ENCODE results near the gene SLC39A13.
A peak's percentile ranks its signal among the peaks of the same experiment; 100 is the strongest.

The SLC39A13 gene

DNA sequence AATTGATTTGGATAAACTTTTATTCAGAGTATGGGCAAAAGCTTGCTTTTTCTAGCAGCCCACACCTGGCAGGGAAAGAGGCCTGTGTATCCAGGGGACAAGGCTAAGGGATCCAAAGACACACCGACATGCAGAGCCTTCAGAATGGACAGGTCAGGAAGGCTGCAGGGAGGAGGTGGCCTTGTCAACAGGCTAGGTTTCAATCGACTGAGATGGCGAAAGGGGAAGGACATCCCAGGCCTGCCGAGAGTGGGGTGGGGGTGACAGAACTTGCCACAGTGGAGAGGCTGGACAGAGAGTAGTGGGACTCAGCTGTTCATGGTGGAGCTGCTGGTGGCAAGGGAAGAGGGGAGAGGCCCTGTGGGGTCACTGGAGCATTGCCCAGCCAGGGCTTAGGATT is 5.3 kb upstream of the SLC39A13 start:
- no peak for DNase-seq (ENCODE audit: low spot score)

DNA sequence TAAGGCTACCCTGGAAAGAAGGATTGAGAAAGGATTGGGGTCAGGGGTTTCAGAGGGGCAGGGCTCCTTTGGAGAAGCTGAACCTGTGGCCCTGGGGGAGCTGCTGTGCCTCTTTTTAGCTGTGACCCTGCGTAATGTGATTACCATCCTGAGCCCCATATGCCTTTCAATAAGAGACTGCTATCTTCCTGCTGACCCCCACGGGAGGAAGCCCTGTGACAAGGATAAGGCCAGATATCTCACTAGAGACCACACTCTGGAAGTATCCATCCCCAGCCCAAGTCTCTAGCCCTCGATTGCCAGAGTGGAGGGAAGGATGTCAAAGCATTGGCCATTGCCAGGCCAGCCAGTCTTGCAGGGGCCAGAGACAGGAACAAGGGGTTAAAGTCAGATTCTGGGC is 4.8 kb upstream of the SLC39A13 start:
- no peak for DNase-seq (ENCODE audit: low spot score)

DNA sequence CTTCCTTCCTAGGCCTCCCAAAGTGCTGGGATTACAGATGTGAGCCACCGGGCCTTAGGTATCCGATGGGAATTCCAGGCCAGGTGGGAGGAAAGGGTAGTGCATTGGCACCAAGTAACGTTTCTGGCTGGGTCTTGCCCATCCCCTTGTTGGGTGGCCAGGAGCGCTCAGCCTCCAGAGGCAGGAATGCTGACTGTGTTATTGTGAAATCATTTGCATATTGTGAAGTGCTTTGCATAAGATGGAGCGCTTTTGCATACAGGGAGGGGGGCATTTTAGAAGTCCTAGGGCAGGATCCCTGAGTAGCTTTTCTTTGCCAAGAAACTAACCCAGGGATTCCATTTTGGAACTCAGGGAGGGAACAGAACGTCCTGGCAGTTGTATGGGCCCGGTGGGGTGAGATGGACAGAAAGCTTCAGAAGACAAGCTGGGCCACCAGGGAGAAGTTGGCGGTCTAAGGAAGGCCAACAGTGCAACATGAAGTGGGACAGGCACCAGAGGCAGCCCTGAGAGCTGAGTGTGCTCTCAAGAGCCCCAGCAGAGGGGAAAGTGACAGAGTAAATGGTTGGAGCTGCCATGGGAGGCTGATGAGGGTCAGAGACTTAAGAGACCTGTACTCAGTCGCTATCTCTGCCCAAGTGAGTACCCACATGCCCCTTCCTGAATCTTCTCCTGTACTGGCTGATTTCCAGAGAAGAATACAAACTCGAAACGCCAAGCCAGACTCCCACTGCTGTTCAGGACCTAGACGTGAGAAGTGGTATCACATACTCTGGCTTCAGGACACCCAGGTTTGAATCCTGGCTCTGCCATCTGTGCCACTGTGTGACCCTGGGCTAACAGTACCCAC is 1.3 kb upstream of the SLC39A13 start:
- no peak for DNase-seq (ENCODE audit: low spot score)

DNA sequence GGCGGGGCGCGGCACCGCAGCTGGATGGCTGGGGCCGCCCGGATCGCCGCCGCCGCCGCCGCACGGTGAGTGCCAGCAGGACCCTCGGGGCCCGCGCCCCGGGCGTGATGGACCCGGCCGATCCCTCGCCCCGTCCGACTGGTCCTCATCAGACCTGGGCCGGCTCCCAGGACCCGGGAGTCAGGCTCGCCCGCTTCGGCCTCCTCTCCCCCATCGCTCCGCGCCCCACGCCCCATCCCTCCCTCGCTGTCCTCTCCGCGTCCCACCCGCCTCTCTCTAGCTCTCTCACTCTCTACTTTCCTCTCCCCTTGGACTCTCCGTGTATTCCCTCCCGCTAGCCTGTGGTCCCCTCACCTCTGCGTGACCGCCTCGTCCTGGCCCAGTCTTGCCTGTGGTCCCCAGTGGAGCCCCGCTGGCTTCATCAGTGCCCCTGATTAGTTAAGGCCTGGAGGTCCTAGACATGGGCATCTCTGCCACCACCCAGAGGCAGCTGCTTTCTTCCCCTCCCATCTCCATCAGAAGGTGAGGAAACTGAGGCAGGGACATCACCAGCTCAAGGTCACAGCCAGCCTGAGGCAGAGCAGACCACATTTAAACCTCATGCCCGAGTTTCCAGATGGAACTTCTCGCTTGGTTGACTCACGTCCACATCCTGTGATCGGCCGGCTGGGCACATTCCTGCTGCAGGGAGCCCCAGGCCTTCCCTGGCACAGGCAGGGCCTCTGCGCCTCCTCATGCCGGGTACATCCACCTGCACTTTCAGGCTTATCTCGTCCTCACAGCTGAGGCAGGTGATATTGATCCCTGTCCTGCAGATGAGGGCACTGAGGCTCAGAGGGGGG is 429 bp downstream of the SLC39A13 start:
- DNase-seq (ENCODE audit: low spot score), result no peak

DNA sequence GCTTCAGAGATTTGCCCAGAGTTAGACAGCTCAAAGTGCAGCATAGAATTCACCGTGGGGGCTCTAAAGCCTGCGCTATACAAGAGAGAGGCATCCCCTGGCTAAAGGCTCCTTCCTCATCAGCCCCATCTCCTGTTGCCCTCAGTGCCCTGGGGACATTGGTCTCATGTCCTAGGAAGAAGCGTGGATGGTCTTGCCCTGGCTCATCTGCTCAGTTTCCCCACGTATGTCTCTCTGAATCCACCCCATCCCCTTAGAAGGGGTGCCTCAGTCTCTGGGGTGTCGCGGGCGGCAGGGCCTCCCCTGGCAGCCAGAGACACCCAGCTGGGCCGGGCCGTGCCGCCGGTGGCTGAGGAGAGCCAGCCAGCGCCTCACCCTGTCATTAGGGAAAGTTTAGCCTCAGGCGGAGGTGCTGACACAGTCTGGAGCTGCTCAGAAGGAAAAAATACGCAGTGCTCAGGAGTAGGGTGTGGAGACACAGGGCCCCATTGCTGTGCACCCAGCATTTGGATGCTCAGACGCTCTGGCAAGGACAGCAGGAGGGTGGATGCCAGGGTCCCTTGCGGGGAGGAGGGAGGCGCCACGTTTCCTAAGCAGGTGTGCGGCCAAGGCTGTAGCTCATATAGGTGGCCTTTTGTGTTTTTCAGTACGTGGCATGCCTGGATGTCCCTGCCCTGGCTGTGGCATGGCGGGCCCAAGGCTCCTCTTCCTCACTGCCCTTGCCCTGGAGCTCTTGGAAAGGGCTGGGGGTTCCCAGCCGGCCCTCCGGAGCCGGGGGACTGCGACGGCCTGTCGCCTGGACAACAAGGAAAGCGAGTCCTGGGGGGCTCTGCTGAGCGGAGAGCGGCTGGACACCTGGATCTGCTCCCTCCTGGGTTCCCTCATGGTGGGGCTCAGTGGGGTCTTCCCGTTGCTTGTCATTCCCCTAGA is 1.3 kb downstream of the SLC39A13 start:
- DNase-seq (ENCODE audit: low spot score), result no peak

DNA sequence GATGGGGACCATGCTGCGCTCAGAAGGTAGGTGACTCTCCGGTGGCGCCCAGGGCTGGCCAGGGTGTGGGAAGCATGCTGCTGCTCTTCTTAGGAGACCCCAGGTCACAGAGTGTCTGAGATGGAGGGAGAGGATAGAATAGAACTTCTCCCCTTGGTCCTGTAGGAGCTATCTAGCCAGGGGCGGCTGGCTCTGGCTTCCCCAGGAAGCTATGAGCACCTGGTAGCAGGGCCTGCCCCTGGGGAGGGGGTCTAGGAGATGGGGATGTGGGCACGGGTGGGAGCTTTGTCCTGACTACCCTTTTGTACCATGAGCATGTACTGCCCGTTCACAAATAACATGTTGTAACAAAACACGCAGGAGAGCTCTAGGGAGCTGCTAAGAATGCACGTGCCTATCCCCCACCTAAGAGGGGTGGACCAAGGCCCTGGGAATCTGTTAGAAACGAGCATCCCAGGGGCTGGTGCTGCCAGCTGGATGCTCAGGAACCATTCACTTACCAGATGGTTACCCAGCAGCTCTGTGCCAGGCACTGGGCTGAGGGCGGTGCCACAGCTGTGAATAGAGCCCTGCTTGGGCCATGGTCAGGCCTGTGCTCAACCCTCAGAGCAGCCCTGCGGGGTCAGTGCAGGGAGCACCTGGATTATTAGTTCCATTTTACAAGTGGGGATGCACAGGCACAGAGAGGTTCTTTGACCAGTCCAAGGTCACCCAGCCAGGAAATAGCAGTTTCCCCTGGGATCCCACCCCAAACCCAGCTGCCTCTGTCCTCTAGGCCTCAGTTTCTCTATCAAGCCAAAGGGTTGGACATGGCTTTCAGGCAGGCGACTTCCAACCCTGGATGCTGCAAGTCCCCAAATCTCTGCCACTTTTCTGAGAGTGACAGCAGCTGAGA is 2.2 kb downstream of the SLC39A13 start:
- no peak for DNase-seq (ENCODE audit: low spot score)

DNA sequence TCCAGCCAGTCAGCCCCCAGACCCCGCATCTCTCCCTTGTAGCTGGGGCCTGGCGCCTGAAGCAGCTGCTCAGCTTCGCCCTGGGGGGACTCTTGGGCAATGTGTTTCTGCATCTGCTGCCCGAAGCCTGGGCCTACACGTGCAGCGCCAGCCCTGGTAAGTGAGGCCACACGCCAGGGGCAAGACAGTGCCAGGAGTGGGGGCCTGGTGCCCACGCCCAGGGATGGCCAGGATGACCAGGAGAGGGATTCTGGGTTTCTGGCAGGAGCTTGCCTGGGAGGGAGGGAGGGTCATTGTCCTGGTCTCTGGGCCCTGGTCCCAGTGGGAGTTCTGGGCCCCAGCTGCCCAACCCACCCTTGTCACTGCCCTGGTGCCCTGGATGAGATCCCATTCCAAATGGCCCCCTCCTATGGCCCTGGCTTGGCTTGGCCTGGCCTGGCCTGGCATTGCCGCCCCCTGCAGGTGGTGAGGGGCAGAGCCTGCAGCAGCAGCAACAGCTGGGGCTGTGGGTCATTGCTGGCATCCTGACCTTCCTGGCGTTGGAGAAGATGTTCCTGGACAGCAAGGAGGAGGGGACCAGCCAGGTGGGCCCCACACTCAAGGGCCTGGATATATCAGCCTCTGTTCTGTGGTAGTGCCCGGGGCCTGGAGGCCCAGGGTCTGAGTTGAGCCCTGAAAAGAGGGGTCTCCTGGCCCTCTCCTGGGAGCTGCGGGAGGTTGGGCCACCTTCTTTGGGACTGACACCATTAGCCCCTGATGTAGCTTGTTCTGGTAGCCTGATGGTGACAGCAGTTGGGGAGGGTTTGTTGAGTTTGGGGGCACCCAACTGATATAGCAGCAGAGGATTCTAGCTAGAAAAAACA is 3.7 kb downstream of the SLC39A13 start:
- DNase-seq (ENCODE audit: low spot score), result no peak

DNA sequence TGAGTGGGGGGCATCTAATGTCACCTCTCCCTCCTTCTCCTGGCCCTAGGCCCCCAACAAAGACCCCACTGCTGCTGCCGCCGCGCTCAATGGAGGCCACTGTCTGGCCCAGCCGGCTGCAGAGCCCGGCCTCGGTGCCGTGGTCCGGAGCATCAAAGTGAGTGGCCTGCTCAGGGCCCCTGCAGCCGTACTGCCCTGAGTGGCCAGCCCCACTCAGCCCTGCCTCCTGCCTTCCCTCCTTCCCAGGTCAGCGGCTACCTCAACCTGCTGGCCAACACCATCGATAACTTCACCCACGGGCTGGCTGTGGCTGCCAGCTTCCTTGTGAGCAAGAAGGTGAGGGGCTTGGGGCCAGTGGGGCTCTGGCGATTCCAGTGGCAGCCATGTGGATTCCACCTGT is 5.0 kb downstream of the SLC39A13 start:
- no peak for DNase-seq (ENCODE audit: low spot score)

DNA sequence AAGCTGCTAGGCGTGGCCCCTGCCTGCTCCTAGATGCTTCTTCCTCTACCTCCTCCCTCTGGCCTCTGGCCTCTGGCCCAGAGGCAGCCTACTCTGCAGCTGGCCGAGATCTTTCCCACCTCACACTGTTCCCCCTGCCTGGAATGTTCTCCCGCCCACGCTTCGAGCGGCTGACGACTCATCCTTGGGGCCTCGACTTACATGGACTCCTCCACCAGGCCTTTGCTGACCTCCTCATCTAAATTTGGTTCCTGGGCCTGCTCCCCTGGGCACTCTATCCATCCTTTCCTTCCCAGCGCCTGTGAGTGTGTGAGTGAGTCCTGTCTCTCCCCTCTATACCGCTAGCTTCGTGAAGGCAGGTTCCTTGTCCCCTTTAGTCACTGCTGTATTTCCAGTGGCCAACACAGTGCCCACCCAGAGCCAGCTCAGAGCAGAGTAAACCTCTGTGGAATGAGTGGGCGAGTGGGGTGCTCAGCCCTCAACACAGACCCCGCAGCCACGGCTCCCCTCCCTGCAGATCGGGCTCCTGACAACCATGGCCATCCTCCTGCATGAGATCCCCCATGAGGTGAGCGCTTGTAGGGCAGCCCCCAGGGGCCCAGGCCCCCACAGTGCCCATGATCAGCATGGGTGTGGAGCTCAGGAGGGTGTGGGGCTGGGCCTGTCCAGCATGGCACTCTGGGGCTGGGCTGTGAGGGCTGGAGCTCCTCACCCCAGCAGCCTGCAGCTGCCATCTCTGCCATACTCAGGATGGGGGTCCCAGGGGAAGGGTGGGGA is 5.7 kb downstream of the SLC39A13 start:
- DNase-seq (ENCODE audit: low spot score), result no peak

DNA sequence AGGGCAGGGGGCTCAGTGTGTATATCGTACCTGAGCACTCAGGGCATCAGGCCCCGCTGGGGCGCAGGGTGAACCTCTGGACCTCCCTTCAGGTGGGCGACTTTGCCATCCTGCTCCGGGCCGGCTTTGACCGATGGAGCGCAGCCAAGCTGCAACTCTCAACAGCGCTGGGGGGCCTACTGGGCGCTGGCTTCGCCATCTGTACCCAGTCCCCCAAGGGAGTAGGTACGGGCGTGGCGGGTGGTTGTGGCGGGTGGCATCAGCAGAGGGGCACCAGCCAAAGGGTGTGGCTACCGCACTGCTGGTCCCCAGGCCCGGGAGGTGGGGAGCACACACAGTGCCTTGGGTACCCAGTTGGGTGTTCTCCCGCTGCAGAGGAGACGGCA is 6.3 kb downstream of the SLC39A13 start:
- DNase-seq (ENCODE audit: low spot score), result no peak

DNA sequence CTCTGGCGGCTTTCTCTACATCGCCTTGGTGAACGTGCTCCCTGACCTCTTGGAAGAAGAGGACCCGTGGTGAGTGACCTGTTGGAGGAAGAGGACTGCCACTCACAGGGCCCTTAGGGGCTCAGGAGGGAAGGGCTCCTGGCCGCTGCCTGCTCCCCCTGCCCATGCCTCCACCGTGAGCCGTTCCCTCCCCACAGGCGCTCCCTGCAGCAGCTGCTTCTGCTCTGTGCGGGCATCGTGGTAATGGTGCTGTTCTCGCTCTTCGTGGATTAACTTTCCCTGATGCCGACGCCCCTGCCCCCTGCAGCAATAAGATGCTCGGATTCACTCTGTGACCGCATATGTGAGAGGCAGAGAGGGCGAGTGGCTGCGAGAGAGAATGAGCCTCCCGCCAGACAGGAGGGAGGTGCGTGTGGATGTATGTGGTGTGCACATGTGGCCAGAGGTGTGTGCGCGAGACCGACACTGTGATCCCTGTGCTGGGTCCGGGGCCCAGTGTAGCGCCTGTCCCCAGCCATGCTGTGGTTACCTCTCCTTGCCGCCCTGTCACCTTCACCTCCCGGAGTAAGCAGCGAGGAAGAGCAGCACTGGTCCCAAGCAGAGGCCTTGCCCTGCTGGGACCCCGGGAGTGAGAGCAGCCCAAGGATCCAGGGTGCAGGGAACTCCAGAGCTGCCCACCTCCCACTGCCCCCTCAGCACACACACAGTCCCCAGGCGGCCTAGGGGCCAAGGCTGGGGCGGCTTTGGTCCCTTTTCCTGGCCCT is 6.9 kb downstream of the SLC39A13 start:
- no peak for DNase-seq (ENCODE audit: low spot score)

DNA sequence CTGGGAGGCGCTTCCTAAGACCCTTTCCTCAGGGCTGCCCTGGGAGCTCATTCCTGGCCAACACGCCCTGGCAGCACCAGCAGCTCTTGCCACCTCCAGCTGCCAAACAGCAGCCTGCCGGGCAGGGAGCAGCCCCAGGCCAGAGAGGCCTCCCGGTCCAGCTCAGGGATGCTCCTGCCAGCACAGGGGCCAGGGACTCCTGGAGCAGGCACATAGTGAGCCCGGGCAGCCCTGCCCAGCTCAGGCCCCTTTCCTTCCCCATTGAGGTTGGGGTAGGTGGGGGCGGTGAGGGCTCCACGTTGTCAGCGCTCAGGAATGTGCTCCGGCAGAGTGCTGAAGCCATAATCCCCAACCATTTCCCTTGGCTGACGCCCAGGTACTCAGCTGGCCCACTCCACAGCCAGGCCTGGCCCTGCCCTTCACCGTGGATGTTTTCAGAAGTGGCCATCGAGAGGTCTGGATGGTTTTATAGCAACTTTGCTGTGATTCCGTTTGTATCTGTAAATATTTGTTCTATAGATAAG is 7.6 kb downstream of the SLC39A13 start:
- DNase-seq (ENCODE audit: low spot score), result no peak

DNA sequence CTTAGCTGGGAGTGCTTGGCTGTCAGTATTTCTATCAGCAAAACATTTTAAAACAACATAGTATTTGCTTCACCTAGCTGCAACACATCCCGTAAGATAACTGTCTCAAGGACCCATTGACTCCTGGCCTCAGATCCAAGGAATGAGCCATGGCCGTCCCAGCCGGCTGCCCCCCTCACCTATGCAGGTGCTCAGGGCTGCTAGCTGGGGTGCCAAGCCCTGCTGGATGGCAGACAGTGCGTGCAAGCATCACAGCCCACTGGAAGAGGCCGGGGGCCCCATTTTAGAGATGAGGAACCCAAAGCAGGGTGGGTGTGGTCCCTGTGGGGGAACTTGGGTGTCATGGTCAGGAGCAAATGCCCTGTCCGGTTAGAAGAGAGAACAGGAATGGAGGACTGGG is 9.3 kb downstream of the SLC39A13 start:
- no peak for DNase-seq (ENCODE audit: low spot score)

DNA sequence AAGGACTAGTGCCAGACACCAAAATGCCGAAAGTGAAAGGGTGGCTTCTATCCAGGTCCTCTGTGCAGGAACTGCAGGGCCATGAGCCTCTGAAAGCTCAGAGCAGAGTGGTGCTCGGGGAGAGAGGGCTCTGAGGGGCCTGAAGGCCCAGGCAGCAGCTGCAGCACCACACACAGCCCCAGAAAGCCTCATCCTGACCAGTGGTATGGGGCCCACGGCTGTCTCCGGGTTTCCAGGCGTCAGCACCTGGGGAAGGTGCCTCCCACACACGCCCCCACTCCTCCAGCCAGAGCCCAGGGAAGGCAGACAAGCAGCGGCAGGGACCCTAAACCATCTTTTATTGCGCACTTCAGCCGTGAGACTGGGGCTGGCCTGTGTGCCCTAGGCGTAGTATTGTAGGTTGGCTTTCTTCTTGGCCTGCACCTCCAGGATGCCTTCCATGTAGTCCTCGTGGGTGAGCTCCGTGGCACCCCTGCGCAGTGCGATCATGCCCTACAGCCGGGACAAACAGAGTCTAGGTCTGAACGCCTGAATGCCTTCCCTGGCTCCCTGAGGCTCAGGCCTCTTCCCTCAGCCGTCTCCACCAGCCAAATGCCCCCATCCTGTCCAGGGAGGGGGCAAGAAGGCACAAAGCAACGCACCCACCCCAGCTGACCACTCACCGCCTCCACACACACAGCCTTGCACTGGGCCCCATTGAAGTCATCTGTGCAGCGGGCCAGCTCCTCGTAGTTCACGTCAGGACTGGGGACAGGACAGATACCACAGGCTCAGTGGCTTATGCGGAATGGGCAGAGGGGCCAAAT is 10.3 kb downstream of the SLC39A13 start:
- DNase-seq (ENCODE audit: low spot score), result no peak

DNA sequence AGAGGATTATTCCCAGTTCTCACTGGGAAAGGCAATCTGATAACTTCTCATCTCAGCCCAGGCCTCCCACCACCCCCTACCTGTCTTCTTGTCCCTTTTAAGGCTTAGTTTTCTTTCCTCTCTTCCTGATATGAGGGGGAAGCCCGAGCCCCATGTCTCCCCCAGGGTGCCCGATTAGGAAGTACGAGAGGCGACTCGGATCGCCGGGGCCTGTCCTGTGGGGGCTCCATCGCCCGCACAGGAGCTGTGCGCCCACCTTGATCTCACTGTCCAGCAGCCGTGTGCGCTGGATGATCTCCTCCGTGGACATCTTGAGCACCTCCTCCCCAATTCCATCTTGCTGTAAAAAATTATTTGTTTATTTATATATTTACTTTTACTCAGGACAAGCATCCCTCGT is 17.2 kb downstream of the SLC39A13 start:
- no peak for DNase-seq (ENCODE audit: low spot score)

DNA sequence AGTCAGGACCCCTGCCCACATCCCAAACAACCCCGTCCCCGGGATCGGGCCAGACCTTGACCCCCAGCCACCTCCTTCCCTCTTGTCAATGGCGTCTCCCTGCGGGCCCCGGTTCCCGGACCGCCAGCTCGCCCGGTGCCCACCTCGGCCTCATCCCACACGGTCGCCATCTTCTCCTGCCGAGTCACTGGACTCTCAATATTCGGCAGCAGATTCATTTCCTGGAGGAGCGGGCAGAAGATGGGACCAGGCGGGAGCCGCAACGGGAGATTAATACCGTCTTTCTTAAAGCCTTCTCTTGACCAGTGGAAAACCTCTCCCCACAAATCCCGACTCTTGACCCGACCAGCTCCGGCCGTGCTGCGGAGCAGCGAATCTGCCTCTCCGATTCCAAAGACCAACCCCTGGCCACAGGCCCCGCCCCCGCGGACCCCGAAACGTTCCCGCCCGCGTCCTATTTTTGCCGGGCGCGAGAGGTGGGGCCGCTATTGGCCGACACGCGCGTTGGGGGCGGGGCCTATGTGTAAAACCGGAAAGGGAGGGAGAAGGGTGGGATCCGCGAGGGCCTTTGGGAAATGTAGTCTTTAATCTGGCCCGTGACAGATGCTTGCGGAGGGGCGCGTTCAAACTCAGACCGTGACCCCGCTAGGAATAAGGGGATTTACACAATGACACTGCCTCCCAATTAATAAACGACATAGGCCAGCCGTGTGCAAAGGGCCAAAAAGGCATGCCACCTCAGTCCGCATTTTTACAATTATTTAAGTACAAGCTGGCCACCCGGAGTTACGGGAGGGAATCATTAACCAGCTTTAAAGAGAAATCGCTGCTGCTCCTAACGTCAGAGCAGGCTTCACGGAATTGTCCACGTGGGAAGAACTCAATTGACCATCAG is 17.9 kb downstream of the SLC39A13 start, which contains the start of gene PSMC3:
Gene PSMC3 (minus strand): TSS at position 378 of the 895 bp plus-strand sequence. CDS start 160 bp downstream, at position 218.
- peak; percentile 98 for DNase-seq (ENCODE audit: low spot score)
